Caco-2 (cell line): ENCODE data around the gene GADD45G. TPM values are rescaled to one million over a fixed set of nuclear protein-coding genes. Genes with fewer than 3 reads are reported as not detected.
A peak's percentile ranks its signal among the peaks of the same experiment; 100 is the strongest.

Experiments
- BruUV-seq: library from RNA; stranded (reverse); fragments of 400-500 nt; replicated peaks from 2 replicates; lab custom pipeline; 2021; lab: Mats Ljungman, UMichigan
- CTCF ChIA-PET: fragments of 300-600 bp; sonication (Branson Sonifier 250); formaldehyde crosslinking; loops from one replicate; lab custom pipeline; 2022; ENCODE audit warnings: antibody characterized with exemption; lab: Charles Lee
- POLR2A ChIA-PET: fragments of 300-600 bp; sonication (Branson Sonifier 250); formaldehyde crosslinking; loops from one replicate; lab custom pipeline; 2022; ENCODE audit warnings: antibody characterized with exemption; lab: Charles Lee
- DNase-seq, 2 experiments: peaks; one replicate each; pipeline versions ENCODE4 v3.0.0 to v3.0.0-alpha.2; 2020 to 2022
- H3K27me3 ChIP-seq: replicated peaks from 2 replicates; pipeline ENCODE4 v1.6.0; 2011; ENCODE audit warnings: low read length; ENCODE audit not compliant: control insufficient read depth, insufficient read depth
- H3K36me3 ChIP-seq: 2 replicates; pipeline ENCODE4 v1.5.1; 2011; ENCODE audit warnings: low read length; ENCODE audit not compliant: control insufficient read depth, insufficient read depth
- H3K4me1 ChIP-seq: fragments of 250-450 bp; sonication (Bioruptor Pico); 2 replicates; pipeline ENCODE4 v1.5.1; 2020; ENCODE audit warnings: mild to moderate bottlenecking
- H3K4me3 ChIP-seq: 2 replicates; pipeline ENCODE4 v1.5.1; 2011; ENCODE audit warnings: low read depth, mild to moderate bottlenecking, control low read depth, low read length
- H3K9me3 ChIP-seq: fragments of 250-450 bp; sonication (Bioruptor Pico); 2 replicates; pipeline ENCODE4 v1.5.1; 2020; ENCODE audit warnings: mild to moderate bottlenecking, moderate library complexity
- H3K27ac Mint-ChIP-seq: one replicate; pipeline ENCODE4 v1.8.0; 2022; ENCODE audit warnings: mixed read lengths; ENCODE audit not compliant: unreplicated experiment
- H3K27me3 Mint-ChIP-seq: one replicate; pipeline ENCODE4 v1.8.0; 2022; ENCODE audit warnings: mixed read lengths; ENCODE audit not compliant: insufficient read depth, unreplicated experiment
- H3K36me3 Mint-ChIP-seq: one replicate; pipeline ENCODE4 v1.8.0; 2022; ENCODE audit warnings: mild to moderate bottlenecking, mixed read lengths; ENCODE audit not compliant: insufficient read depth, unreplicated experiment
- H3K4me1 Mint-ChIP-seq: one replicate; pipeline ENCODE4 v1.8.0; 2022; ENCODE audit warnings: low read depth, mixed read lengths; ENCODE audit not compliant: unreplicated experiment
- H3K4me3 Mint-ChIP-seq: one replicate; pipeline ENCODE4 v1.8.0; 2022; ENCODE audit warnings: mild to moderate bottlenecking, moderate library complexity, mixed read lengths; ENCODE audit not compliant: unreplicated experiment
- H3K9me3 Mint-ChIP-seq: one replicate; pipeline ENCODE4 v1.8.0; 2022; ENCODE audit warnings: mixed read lengths; ENCODE audit not compliant: unreplicated experiment
- CTCF ChIP-seq, 2 experiments: fragments of 200-600 bp in 1 of 2; IDR thresholded peaks; 1 replicate in 1 of 2; 2 replicates in 1 of 2; pipeline versions ENCODE4 v1.5.1 to v1.8.0; 2011 to 2022; ENCODE audit warnings: antibody characterized with exemption in 1 of 2, control low read depth in 1 of 2, inconsistent platforms in 1 of 2, low read depth in 1 of 2, low read length in 1 of 2, mild to moderate bottlenecking in 1 of 2, moderate library complexity in 1 of 2; ENCODE audit not compliant: insufficient read depth in 1 of 2, severe bottlenecking in 1 of 2, unreplicated experiment in 1 of 2
- intact Hi-C: fragments of 100-400 bp; cut with micrococcal nuclease; formaldehyde crosslinking; loops from one replicate; pipeline ENCODE4 v1.10.0; 2022; ENCODE audit not compliant: unreplicated experiment
- total RNA-seq: library from RNA; stranded (reverse); gene quantifications from 2 replicates; pipeline ENCODE4 v1.2.3, GENCODE V29; 2022

Gene GADD45G
- total RNA-seq, 1 experiment from 2014 or later, result 3.7 TPM

GRCh38 chr9:89603767-89604665 lies 796 bp upstream of the GADD45G start:
- Histone ChIP-seq H3K9me3 (no peaks in the 10 kb centered on the region), H3K4me3 (peak overlapping the region; percentile 41), H3K27me3 (no peaks in the 10 kb centered on the region), H3K4me1 (peaks cover 9% of the 10 kb centered on the region; the same call in 1 of the 2 replicates), H3K36me3 (no peaks in the 10 kb centered on the region)
- H3K4me3 Mint-ChIP-seq, result peak overlapping the region; percentile 89
- ChIA-PET POLR2A (interaction anchor here (0.5 to 1.1 kb wide), 4 partner anchors 11 to 61 kb away, joined by 3 to 7 read pairs (median 4); no protein-coding TSS in a partner anchor), CTCF (interaction anchor here (0.5 to 2.9 kb wide), 14 partner anchors 11 to 906 kb away, joined by 3 to 55 read pairs (median 4); no protein-coding TSS in a partner anchor)
- TF ChIP-seq CTCF (IDR thresholded peaks at IDR 0.05; ENCODE audit: insufficient read depth in 1 of 2, low read depth in 1 of 2, low read length in 1 of 2, severe bottlenecking in 1 of 2, unreplicated experiment in 1 of 2), result peak; percentile 33 to 45
- H3K36me3 Mint-ChIP-seq, result peaks cover 24% of the 10 kb centered on the region
- peak; percentile 76 to 78 for DNase-seq
- H3K4me1 Mint-ChIP-seq, result peaks cover 6% of the 10 kb centered on the region
- H3K27me3 Mint-ChIP-seq, result no peaks in the 10 kb centered on the region
- intact Hi-C loops, result loop anchor here (1.0 to 10.0 kb wide), 6 partner anchors 44 to 498 kb away; no protein-coding TSS in a partner anchor
- no TSS peak for BruUV-seq
- H3K27ac Mint-ChIP-seq, result no peak overlapping the region
- H3K9me3 Mint-ChIP-seq, result no peaks in the 10 kb centered on the region

GRCh38 chr9:89605465-89606048 lies 745 bp downstream of the GADD45G start:
- Mint-ChIP-seq H3K4me1 (peaks cover 6% of the 10 kb centered on the region), H3K36me3 (peaks cover 24% of the 10 kb centered on the region), H3K4me3 (peak overlapping the region; percentile 89), H3K27ac (no peak overlapping the region), H3K9me3 (no peaks in the 10 kb centered on the region), H3K27me3 (no peaks in the 10 kb centered on the region)
- TF ChIP-seq CTCF (IDR thresholded peaks at IDR 0.05; ENCODE audit: insufficient read depth in 1 of 2, low read depth in 1 of 2, low read length in 1 of 2, severe bottlenecking in 1 of 2, unreplicated experiment in 1 of 2), result no peak
- intact Hi-C loops, result loop anchor here (2.0 to 10.0 kb wide), 3 partner anchors 27 to 199 kb away; no protein-coding TSS in a partner anchor
- no peaks in the 10 kb centered on the region for H3K36me3 ChIP-seq
- BruUV-seq, result TSS peak; percentile 94
- H3K27me3 ChIP-seq, result no peaks in the 10 kb centered on the region
- peak overlapping the region; percentile 34 for H3K4me3 ChIP-seq
- DNase-seq, result peak; percentile 38 to 56
- H3K4me1 ChIP-seq, result peaks cover 9% of the 10 kb centered on the region; the same call in 1 of the 2 replicates
- H3K9me3 ChIP-seq, result no peaks in the 10 kb centered on the region
- ChIA-PET POLR2A (interaction anchor here (1.1 kb wide), 3 partner anchors 12 to 42 kb away, joined by 3 to 7 read pairs (median 4); no protein-coding TSS in a partner anchor), CTCF (interaction anchor here (0.6 to 2.9 kb wide), 3 partner anchors 12 to 496 kb away, joined by 3 to 55 read pairs (median 11); no protein-coding TSS in a partner anchor)
